NCI-H128 (cell line): Measurements from ENCODE around the gene DEPDC1B.
"Not testable (repeated sequence)": the region's sequence is repeated elsewhere in the genome, so short reads cannot be mapped to it uniquely, and the experiment has no call there.

Source experiments
- DNase-seq: peaks from one replicate; lab custom pipeline; 2025; ENCODE audit not compliant: unreplicated experiment; lab: John Stamatoyannopoulos, UW

The DEPDC1B gene

DNA sequence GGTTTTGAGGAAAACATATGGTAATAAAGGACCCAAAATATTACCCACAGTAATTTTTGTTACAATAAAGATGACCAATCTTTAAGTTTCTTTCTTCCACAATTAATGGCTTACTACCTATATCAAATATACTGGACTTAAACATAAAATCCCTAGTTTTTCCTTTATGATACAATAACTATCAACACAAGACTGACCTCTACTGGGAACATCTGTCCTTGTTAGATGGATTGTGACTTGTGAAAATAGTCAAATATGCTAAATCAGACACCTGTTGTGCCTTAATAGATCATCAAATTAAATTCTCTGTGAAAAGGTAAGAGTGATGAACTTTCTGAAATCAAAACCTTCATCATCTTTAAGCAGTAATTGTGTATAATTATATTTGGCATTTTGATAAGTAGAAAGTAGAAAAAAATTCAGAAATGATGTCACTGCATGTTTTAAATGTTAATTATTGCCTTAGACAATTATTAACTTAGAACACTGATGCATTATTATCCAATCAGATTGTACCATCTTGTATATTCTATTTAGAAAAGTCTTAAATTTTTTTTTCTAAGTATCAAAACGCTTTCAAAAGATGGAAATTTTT lies 113.6 kb downstream of the DEPDC1B start:
- no peak for DNase-seq

DNA sequence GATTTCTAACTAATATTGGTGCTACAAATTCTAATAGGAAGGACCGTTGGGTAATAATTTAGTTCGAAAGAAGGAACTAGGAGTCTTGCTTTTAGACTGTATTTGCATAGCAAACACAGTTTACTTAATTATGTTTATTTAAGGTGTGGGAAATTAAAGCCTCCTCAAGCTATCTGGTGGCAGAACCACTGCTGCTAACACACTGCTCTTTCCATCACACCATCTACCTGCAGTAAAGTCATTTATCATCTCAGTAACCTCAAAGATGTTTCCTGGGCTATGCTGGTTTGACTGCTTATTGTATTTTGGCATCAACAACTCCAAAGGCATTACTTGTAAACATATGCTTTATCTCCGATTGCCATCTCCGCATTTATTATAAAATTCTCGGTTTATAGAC lies 114.3 kb downstream of the DEPDC1B start:
- no peak for DNase-seq

GRCh38 chr5:60584304-60584703 lies 115.7 kb downstream of the DEPDC1B start:
- DNase-seq: no peak

GRCh38 chr5:60583616-60584015 lies 116.3 kb downstream of the DEPDC1B start:
- no peak for DNase-seq

- no peak for DNase-seq
Observed at GRCh38 chr5:60578315-60578714, 121.7 kb downstream of the DEPDC1B start.

GRCh38 chr5:60577116-60577515 lies 122.8 kb downstream of the DEPDC1B start:
- no peak for DNase-seq

DNA sequence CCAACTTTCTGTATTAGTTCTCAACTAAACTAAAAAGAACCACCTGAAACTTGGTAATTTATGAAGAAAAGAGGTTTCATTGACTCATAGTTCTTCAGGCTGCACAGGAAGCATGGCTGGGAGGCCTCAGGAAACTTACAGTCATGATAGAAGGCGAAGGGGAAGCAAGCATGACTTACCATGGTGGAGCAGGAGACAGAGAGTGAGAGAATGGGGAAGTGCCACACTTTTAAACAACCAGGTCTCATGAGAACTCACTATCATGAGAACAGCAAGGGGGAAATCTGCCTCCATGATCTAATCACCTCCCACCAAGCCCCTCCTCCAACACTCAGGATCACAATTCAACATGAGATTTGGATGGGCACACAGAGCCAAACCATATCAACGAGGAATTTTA lies 123.5 kb downstream of the DEPDC1B start:
- DNase-seq: no peak

DNA sequence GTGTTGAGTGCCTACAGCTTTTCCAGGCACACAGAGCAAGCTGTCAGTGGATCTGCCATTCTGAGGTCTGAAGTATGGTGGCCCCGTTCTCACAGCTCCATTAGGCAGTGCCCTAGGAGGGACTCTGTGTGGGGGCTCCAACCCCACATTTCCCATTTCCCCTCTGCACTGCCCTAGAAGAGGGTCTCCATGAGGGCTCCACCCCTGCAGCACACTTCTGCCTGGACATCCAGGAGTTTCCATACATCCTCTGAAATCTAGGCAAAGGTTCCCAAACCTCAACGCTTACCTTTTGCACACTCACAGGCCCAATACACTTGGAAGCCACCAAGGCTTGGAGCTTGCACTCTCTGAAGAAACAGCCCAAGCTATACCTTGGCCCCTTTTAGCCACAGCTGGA lies 131.3 kb downstream of the DEPDC1B start:
- DNase-seq: no peak

DNA sequence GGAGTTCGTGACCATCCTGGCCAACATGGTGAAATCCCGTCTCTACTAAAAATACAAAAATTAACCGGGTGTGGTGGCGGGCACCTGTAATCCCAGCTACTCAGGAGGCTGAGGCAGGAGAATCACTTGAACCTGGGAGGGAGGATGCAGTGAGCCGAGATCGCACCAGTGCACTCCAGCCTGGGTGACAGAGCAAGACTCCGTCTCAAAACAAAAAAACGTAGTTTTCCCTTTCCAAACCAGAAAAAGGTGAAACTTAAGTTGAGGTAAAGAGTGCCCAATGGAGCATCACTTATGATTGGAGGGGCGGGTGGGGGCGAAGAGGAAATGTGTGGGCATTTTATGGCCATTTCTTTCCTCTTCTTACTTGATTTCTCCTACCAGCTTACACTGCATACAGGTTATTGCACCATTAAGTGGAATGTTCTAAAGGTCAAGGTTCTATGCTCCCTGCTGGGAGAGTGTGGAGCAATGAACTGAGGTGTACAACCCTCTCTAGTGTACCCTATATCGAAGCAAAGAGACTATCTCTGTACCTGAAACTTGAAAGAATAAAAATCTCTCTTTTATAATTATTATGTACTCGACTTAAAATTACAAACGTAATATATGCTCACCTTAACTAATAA lies 136.2 kb downstream of the DEPDC1B start:
- DNase-seq: no peak

DNA sequence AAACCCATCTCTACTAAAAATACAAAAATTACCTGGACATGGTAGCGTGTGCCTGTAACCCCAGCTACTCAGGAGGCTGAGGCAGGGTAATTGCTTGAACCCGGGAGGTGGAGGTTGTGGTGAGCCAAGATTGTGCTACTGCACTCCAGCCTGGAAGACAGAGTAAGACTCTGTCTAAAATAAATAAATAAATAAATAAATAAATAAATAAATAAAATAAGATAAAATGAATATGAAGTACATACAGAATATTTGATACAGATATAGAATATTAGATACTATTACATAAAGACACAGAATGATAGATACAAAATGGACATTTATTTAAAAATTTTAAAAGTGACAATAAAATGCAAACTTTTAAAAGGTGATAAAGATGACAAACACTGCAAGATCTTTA lies 146.7 kb downstream of the DEPDC1B start:
- not testable (repeated sequence) for DNase-seq

DNA sequence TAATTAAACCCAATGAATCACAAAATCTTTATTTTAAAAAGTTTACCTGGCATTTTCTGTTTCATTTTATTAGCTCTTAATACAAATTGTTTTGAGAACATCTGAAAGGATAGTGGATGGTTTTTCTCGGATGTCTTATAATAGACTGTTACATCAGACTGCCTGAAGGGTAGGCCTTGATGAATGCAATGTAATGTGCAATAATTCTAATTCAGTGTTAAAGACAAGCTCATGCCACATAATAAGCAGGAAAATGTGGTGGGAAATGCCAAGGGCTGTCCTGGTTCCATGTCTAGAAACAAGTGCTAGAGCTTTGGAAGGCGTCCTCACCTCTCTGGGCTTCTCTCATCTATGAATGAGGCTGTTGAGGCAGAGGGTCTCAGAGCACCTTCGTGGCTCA lies 148.1 kb downstream of the DEPDC1B start:
- DNase-seq: no peak

DNA sequence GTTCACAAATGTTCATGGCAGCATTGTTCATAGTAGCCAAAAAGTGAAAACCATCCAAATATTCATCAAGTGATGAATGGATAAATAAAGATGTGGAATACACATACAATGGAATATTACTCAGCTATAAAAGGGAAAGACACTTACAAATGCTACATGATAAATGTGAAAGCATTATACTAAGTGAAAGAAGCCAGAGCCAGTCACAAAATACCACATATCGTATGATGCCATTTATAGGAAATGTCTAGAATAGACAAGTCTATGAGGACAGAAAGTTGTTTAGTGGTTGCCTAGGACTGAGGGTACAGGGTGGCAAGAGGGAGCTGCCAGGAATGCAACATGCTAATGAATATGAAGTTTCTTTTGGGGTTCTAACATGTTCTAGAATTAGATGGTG lies 148.7 kb downstream of the DEPDC1B start:
- DNase-seq: no peak

DNA sequence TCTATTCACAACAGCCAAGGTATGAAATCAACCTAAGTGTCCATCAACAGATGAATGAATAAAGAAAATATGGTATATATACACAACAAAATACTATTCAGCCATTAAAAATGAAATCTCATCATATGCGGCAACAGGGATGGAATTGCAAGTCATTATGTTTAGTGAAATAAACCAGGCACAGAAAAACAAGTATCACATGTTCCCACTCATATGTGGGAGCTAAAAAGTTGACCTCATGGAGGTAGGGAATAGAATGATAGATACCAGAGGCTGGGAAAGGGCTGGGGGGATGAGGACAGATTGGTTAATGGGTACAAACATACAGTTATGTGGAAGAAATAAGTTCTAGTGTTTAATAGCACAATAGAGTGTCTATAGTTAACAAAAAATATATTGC lies 149.7 kb downstream of the DEPDC1B start:
- DNase-seq: no peak

DNA sequence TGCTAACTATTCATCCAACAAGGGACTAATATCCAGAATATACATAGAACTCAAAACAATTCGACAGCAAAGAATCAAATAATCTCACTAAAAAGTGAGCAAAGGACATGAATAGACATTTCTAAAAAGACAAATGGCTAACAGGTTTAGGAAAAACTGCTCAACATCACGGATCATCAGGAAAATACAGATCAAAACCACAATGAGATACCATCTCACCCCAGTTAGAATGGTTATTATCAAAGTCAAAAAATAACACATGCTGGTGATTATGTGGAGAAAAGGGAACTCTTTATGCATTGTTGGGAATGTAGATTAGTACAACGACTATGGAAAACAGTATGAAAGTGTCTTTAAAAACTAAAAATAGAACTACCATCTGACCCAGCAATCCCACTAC lies 150.1 kb downstream of the DEPDC1B start:
- no peak for DNase-seq
